PFSK-1 (cell line): ENCODE results near the gene ELMO2.

Experiments
- FOXP2 ChIP-seq: optimal IDR thresholded peaks from 2 replicates; pipeline ENCODE3; 2011; ENCODE audit warnings: borderline replicate concordance, control low read depth, inconsistent platforms; ENCODE audit not compliant: insufficient read depth; ENCODE audit errors: extremely low read length, extremely low read depth
- POLR2AphosphoS5 ChIP-seq: IDR thresholded peaks from 2 replicates; pipeline ENCODE4 v1.6.1; 2012; ENCODE audit warnings: low read depth, mild to moderate bottlenecking, control low read depth, low read length, moderate library complexity
- TAF1 ChIP-seq: IDR thresholded peaks from 2 replicates; pipeline ENCODE4 v1.6.1; 2012; ENCODE audit warnings: low read length, control low read depth, borderline replicate concordance; ENCODE audit not compliant: insufficient read depth

DNA sequence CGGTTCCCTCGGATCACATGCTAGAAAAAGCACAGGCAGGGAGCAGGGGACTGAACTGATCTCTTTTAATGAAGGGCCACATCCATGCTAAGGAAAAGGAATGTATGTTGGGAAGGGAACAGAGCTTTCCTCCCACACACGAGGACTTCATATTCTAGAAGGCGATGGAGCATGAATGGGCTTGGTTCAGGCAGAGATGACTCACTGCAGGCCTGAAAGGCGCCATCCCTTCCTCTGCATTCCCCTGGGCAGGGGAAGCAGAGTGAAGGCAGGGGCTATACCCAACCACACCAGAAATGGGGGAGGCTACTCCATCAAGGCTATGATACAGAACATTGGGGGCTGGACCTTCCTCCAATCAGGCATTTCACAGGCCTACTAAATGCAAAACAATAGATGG, 30.6 kb downstream of the ELMO2 start:
- TF ChIP-seq TAF1 (no peak), POLR2AphosphoS5 (no peak), FOXP2 (no peak)
